HEK293 (cell line): ENCODE data around the gene PLD3.
A peak's percentile ranks its signal among the peaks of the same experiment; 100 is the strongest.

Experiments used
- FEZF1 ChIP-seq: fragments of 450-650 bp; formaldehyde crosslinking; IDR thresholded peaks from 2 replicates; pipeline ENCODE4 v1.5.1; 2016; ENCODE audit warnings: missing biosample characterization, missing genetic modification characterization
- IKZF3 ChIP-seq: fragments of 450-650 bp; IDR thresholded peaks from 2 replicates; pipeline ENCODE4 v1.5.0; 2018; ENCODE audit warnings: missing biosample characterization, mild to moderate bottlenecking, missing genetic modification characterization, moderate library complexity
- KLF8 ChIP-seq: fragments of 450-650 bp; formaldehyde crosslinking; IDR thresholded peaks from 2 replicates; pipeline ENCODE4 v1.5.1; 2016; ENCODE audit warnings: missing biosample characterization, missing genetic modification characterization
- KLF9 ChIP-seq: fragments of 450-650 bp; formaldehyde crosslinking; IDR thresholded peaks from 2 replicates; pipeline ENCODE4 v1.5.1; 2016; ENCODE audit warnings: missing biosample characterization, missing genetic modification characterization, low read depth
- PATZ1 ChIP-seq: fragments of 450-650 bp; formaldehyde crosslinking; IDR thresholded peaks from 2 replicates; pipeline ENCODE4 v1.5.1; 2016; ENCODE audit warnings: missing biosample characterization, missing genetic modification characterization
- SP7 ChIP-seq: fragments of 450-650 bp; formaldehyde crosslinking; IDR thresholded peaks from 2 replicates; pipeline ENCODE4 v1.5.1; 2016; ENCODE audit warnings: missing biosample characterization, missing genetic modification characterization
- ZBTB1 ChIP-seq: fragments of 450-650 bp; formaldehyde crosslinking; IDR thresholded peaks from 2 replicates; pipeline ENCODE4 v1.5.1; 2016; ENCODE audit warnings: missing biosample characterization, missing genetic modification characterization
- ZBTB17 ChIP-seq: fragments of 450-650 bp; formaldehyde crosslinking; IDR thresholded peaks from 2 replicates; pipeline ENCODE4 v1.5.1; 2016; ENCODE audit warnings: missing biosample characterization, missing genetic modification characterization
- ZBTB21 ChIP-seq: fragments of 450-650 bp; formaldehyde crosslinking; IDR thresholded peaks from 2 replicates; pipeline ENCODE4 v1.5.1; 2017; ENCODE audit warnings: missing biosample characterization, missing genetic modification characterization
- ZBTB48 ChIP-seq: fragments of 450-650 bp; formaldehyde crosslinking; IDR thresholded peaks from 2 replicates; pipeline ENCODE4 v1.5.1; 2016; ENCODE audit warnings: missing biosample characterization, missing genetic modification characterization
- ZBTB7A ChIP-seq: fragments of 450-650 bp; formaldehyde crosslinking; IDR thresholded peaks from 2 replicates; pipeline ENCODE4 v1.5.1; 2016; ENCODE audit warnings: low read depth, missing biosample characterization, missing genetic modification characterization
- ZBTB8A ChIP-seq: fragments of 450-650 bp; formaldehyde crosslinking; IDR thresholded peaks from 2 replicates; pipeline ENCODE4 v1.5.1; 2016; ENCODE audit warnings: missing biosample characterization, missing genetic modification characterization
- ZNF146 ChIP-seq: fragments of 450-650 bp; formaldehyde crosslinking; IDR thresholded peaks from 2 replicates; pipeline ENCODE4 v1.5.1; 2016; ENCODE audit warnings: missing biosample characterization, missing genetic modification characterization
- ZNF221 ChIP-seq: fragments of 450-650 bp; formaldehyde crosslinking; IDR thresholded peaks from 2 replicates; pipeline ENCODE4 v1.5.1; 2017; ENCODE audit warnings: missing biosample characterization, missing genetic modification characterization, borderline replicate concordance
- ZNF274 ChIP-seq, 2 experiments: fragments of 200-500 bp in 1 of 2; fragments of 450-650 bp in 1 of 2; sonication (Bioruptor generic) in 1 of 2; formaldehyde crosslinking in 1 of 2; IDR thresholded peaks; 2 replicates each; pipeline versions ENCODE4 v1.5.1 to v1.6.1; 2014 to 2016; ENCODE audit warnings: borderline replicate concordance in 1 of 2, inconsistent platforms in 1 of 2, low read length in 1 of 2, missing biosample characterization in 1 of 2, missing genetic modification characterization in 1 of 2
- ZNF394 ChIP-seq: fragments of 450-650 bp; formaldehyde crosslinking; IDR thresholded peaks from 2 replicates; pipeline ENCODE4 v1.5.1; 2016; ENCODE audit warnings: missing biosample characterization, missing genetic modification characterization, mild to moderate bottlenecking, moderate library complexity, borderline replicate concordance
- ZNF404 ChIP-seq: fragments of 450-650 bp; formaldehyde crosslinking; IDR thresholded peaks from 2 replicates; pipeline ENCODE4 v1.5.1; 2017; ENCODE audit warnings: missing biosample characterization, missing genetic modification characterization
- ZNF423 ChIP-seq: fragments of 450-650 bp; formaldehyde crosslinking; IDR thresholded peaks from 2 replicates; pipeline ENCODE4 v1.5.1; 2016; ENCODE audit warnings: missing biosample characterization, missing genetic modification characterization
- ZNF426 ChIP-seq: fragments of 450-650 bp; formaldehyde crosslinking; IDR thresholded peaks from 2 replicates; pipeline ENCODE4 v1.5.1; 2017; ENCODE audit warnings: missing biosample characterization, missing genetic modification characterization, mild to moderate bottlenecking, inconsistent platforms, moderate library complexity
- ZNF596 ChIP-seq: fragments of 450-650 bp; IDR thresholded peaks from 2 replicates; pipeline ENCODE4 v1.5.0; 2018; ENCODE audit warnings: missing biosample characterization, mild to moderate bottlenecking, missing genetic modification characterization, moderate library complexity
- ZNF600 ChIP-seq: fragments of 450-650 bp; formaldehyde crosslinking; IDR thresholded peaks from 2 replicates; pipeline ENCODE4 v1.5.1; 2016; ENCODE audit warnings: missing biosample characterization, missing genetic modification characterization
- ZNF623 ChIP-seq: fragments of 450-650 bp; formaldehyde crosslinking; IDR thresholded peaks from 2 replicates; pipeline ENCODE4 v1.5.1; 2016; ENCODE audit warnings: missing biosample characterization, missing genetic modification characterization
- ZNF701 ChIP-seq: fragments of 450-650 bp; formaldehyde crosslinking; IDR thresholded peaks from 2 replicates; pipeline ENCODE4 v1.5.1; 2016; ENCODE audit warnings: missing biosample characterization, missing genetic modification characterization
- ZNF768 ChIP-seq: fragments of 450-650 bp; formaldehyde crosslinking; IDR thresholded peaks from 2 replicates; pipeline ENCODE4 v1.5.1; 2018; ENCODE audit warnings: missing biosample characterization, mild to moderate bottlenecking, missing genetic modification characterization
- TF ChIP-seq, protein P1 (sequence below): fragments of 450-650 bp; formaldehyde crosslinking; IDR thresholded peaks from 2 replicates; pipeline ENCODE4 v1.5.1; 2016; ENCODE audit warnings: missing biosample characterization, missing genetic modification characterization
- TF ChIP-seq, protein P2 (sequence below): fragments of 450-650 bp; IDR thresholded peaks from 2 replicates; pipeline ENCODE4 v1.5.1; 2018; ENCODE audit warnings: missing biosample characterization, mild to moderate bottlenecking, missing genetic modification characterization
- TF ChIP-seq, protein P3 (sequence below): fragments of 450-650 bp; formaldehyde crosslinking; IDR thresholded peaks from 2 replicates; pipeline ENCODE4 v1.5.1; 2016; ENCODE audit warnings: missing biosample characterization, missing genetic modification characterization

PLD3 gene

GRCh38 chr19:40416918-40417642 lies 68.6 kb downstream of the PLD3 start (continued):
- TF ChIP-seq ZNF426 (tag by site-specific recombination) (no peak), PATZ1 (tag by site-specific recombination) (0 out of 2 replicates have a peak, but pooled peaks have one; percentile 31), KLF8 (tag by site-specific recombination) (no peak; the same call in 1 of the 2 replicates), IKZF3 (tag by site-specific recombination) (no peak), ZBTB1 (tag by site-specific recombination) (no peak), ZNF600 (tag by site-specific recombination) (0 out of 2 replicates have a peak, but pooled peaks have one; percentile 52), ZNF221 (tag by site-specific recombination) (no peak), ZBTB17 (tag by site-specific recombination) (no peak), ZBTB8A (no peak), ZNF423 (tag by site-specific recombination) (no peak), ZBTB21 (tag by site-specific recombination) (no peak), ZNF701 (tag by site-specific recombination) (no peak), ZBTB48 (peak; percentile 17; the same call in 1 of the 2 replicates), FEZF1 (tag by site-specific recombination) (no peak), ZNF768 (tag by site-specific recombination) (no peak), ZNF146 (tag by site-specific recombination) (no peak), ZNF404 (tag by site-specific recombination) (no peak), ZNF394 (no peak), SP7 (peak; percentile 72), KLF9 (tag by site-specific recombination) (peak; percentile 73), ZBTB7A (tag by site-specific recombination) (0 out of 2 replicates have a peak, but pooled peaks have one; percentile 6), ZNF623 (tag by site-specific recombination) (no peak; the same call in 1 of the 2 replicates), ZNF596 (peak; percentile 26; the same call in 1 of the 2 replicates), ZNF274 (IDR thresholded peaks at IDR 0.05; ENCODE audit: low read length) (no peak), ZNF274 (tag by site-specific recombination; IDR thresholded peaks at IDR 0.05; ENCODE audit: borderline replicate concordance) (no peak)
- TF ChIP-seq, protein P1, sequence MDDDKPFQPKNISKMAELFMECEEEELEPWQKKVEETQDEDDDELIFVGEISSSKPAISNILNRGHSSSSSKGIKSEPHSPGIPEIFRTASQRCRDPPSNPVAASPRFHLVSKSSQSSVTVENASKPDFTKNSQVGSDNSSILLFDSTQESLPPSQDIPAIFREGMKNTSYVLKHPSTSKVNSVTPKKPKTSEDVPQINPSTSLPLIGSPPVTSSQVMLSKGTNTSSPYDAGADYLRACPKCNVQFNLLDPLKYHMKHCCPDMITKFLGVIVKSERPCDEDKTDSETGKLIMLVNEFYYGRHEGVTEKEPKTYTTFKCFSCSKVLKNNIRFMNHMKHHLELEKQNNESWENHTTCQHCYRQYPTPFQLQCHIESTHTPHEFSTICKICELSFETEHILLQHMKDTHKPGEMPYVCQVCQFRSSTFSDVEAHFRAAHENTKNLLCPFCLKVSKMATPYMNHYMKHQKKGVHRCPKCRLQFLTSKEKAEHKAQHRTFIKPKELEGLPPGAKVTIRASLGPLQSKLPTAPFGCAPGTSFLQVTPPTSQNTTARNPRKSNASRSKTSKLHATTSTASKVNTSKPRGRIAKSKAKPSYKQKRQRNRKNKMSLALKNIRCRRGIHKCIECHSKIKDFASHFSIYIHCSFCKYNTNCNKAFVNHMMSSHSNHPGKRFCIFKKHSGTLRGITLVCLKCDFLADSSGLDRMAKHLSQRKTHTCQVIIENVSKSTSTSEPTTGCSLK (tag by site-specific recombination) = no peak
- TF ChIP-seq, protein P2, sequence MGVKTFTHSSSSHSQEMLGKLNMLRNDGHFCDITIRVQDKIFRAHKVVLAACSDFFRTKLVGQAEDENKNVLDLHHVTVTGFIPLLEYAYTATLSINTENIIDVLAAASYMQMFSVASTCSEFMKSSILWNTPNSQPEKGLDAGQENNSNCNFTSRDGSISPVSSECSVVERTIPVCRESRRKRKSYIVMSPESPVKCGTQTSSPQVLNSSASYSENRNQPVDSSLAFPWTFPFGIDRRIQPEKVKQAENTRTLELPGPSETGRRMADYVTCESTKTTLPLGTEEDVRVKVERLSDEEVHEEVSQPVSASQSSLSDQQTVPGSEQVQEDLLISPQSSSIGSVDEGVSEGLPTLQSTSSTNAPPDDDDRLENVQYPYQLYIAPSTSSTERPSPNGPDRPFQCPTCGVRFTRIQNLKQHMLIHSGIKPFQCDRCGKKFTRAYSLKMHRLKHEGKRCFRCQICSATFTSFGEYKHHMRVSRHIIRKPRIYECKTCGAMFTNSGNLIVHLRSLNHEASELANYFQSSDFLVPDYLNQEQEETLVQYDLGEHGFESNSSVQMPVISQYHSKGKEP (tag by site-specific recombination) = no peak
- TF ChIP-seq, protein P3, sequence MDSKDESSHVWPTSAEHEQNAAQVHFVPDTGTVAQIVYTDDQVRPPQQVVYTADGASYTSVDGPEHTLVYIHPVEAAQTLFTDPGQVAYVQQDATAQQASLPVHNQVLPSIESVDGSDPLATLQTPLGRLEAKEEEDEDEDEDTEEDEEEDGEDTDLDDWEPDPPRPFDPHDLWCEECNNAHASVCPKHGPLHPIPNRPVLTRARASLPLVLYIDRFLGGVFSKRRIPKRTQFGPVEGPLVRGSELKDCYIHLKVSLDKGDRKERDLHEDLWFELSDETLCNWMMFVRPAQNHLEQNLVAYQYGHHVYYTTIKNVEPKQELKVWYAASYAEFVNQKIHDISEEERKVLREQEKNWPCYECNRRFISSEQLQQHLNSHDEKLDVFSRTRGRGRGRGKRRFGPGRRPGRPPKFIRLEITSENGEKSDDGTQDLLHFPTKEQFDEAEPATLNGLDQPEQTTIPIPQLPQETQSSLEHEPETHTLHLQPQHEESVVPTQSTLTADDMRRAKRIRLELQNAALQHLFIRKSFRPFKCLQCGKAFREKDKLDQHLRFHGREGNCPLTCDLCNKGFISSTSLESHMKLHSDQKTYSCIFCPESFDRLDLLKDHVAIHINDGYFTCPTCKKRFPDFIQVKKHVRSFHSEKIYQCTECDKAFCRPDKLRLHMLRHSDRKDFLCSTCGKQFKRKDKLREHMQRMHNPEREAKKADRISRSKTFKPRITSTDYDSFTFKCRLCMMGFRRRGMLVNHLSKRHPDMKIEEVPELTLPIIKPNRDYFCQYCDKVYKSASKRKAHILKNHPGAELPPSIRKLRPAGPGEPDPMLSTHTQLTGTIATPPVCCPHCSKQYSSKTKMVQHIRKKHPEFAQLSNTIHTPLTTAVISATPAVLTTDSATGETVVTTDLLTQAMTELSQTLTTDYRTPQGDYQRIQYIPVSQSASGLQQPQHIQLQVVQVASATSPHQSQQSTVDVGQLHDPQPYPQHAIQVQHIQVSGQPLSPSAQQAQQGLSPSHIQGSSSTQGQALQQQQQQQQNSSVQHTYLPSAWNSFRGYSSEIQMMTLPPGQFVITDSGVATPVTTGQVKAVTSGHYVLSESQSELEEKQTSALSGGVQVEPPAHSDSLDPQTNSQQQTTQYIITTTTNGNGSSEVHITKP (tag by site-specific recombination) = peak; percentile 81; the same call in 1 of the 2 replicates
